Renal pelvis (tissue), 4 donors: Measurements from ENCODE around the gene SLIT2. TPM values are rescaled to one million over a fixed set of nuclear protein-coding genes. Genes with fewer than 3 reads are reported as not detected.

Experiments used
- DNase-seq: peaks from one replicate; pipeline ENCODE4 v3.0.0-alpha.2; 2013
- polyA plus RNA-seq, 3 donors: library from polyadenylated mRNA; unstranded; fragments of 120-200 nt; gene quantifications; one replicate each; pipeline ENCODE4 v1.2.1, GENCODE V29; 2013; ENCODE audit not compliant: insufficient read length in 3 of 3

SLIT2 gene
- polyA plus RNA-seq, 3 donors = 53.2 to 58.1 (median 56.2) TPM

- DNase-seq = no peak
Measured at GRCh38 chr4:20262221-20262620, 10.5 kb downstream of the SLIT2 start.

GRCh38 chr4:20264688-20265087, 13.0 kb downstream of the SLIT2 start:
- no peak for DNase-seq

GRCh38 chr4:20265726-20266125, 14.0 kb downstream of the SLIT2 start:
- DNase-seq = no peak

- no peak for DNase-seq
Measured at GRCh38 chr4:20266215-20267082, 14.7 kb downstream of the SLIT2 start.

GRCh38 chr4:20268028-20268427, 16.3 kb downstream of the SLIT2 start:
- DNase-seq = no peak

- no peak for DNase-seq
Measured at GRCh38 chr4:20269320-20269719, 17.6 kb downstream of the SLIT2 start.

- DNase-seq = no peak
Measured at GRCh38 chr4:20271950-20272349, 20.2 kb downstream of the SLIT2 start.

- no peak for DNase-seq
Measured at GRCh38 chr4:20272411-20272872, 20.7 kb downstream of the SLIT2 start.

- DNase-seq = no peak
Measured at GRCh38 chr4:20273793-20274192, 22.1 kb downstream of the SLIT2 start.

GRCh38 chr4:20276848-20277247, 25.1 kb downstream of the SLIT2 start:
- DNase-seq = no peak

GRCh38 chr4:20278195-20278594, 26.5 kb downstream of the SLIT2 start:
- DNase-seq = no peak

- no peak for DNase-seq
Measured at GRCh38 chr4:20279381-20279780, 27.7 kb downstream of the SLIT2 start.

- DNase-seq = no peak
Measured at GRCh38 chr4:20281453-20281852, 29.7 kb downstream of the SLIT2 start.

- no peak for DNase-seq
Measured at GRCh38 chr4:20283039-20283438, 31.3 kb downstream of the SLIT2 start.

- no peak for DNase-seq
Measured at GRCh38 chr4:20284990-20285389, 33.3 kb downstream of the SLIT2 start.

- no peak for DNase-seq
Measured at GRCh38 chr4:20287246-20287645, 35.5 kb downstream of the SLIT2 start.

GRCh38 chr4:20288047-20288650, 36.4 kb downstream of the SLIT2 start:
- DNase-seq = no peak

GRCh38 chr4:20288846-20289512, 37.3 kb downstream of the SLIT2 start:
- no peak for DNase-seq

- no peak for DNase-seq
Measured at GRCh38 chr4:20289782-20290181, 38.1 kb downstream of the SLIT2 start.

GRCh38 chr4:20292739-20293138, 41.0 kb downstream of the SLIT2 start:
- DNase-seq = no peak

GRCh38 chr4:20297261-20297660, 45.6 kb downstream of the SLIT2 start:
- no peak for DNase-seq

- no peak for DNase-seq
Measured at GRCh38 chr4:20297783-20298182, 46.1 kb downstream of the SLIT2 start.

GRCh38 chr4:20298455-20298854, 46.8 kb downstream of the SLIT2 start:
- no peak for DNase-seq
